ENCODE data around the gene NKX6-1.

Gene NKX6-1

GRCh38 chr4:84494076-84494475 lies 5.0 kb downstream of the NKX6-1 start:
- Histone ChIP-seq H3K9ac (no peak overlapping the region), H3K27me3 (peaks cover 40% of the 10 kb centered on the region), H3K4me2 (no peak overlapping the region), H3K36me3 (no peaks in the 10 kb centered on the region), H4K20me1 (no peaks in the 10 kb centered on the region), H3K27ac (no peak overlapping the region), H3K4me3 (no peak overlapping the region), H3K9me3 (peaks cover 52% of the 10 kb centered on the region), H3K4me1 (no peaks in the 10 kb centered on the region)
- TF ChIP-seq Cebpa-rat (IDR thresholded peaks at IDR 0.05) = no peak

GRCh38 chr4:84493092-84493850 lies 5.8 kb downstream of the NKX6-1 start:
- peaks cover 32% of the 10 kb centered on the region for H3K27me3 ChIP-seq
- H3K4me2 ChIP-seq = no peak overlapping the region
- H4K20me1 ChIP-seq = no peaks in the 10 kb centered on the region
- peaks cover 44% of the 10 kb centered on the region for H3K9me3 ChIP-seq
- TF ChIP-seq Cebpa-rat (IDR thresholded peaks at IDR 0.05) = no peak
- H3K4me3 ChIP-seq = no peak overlapping the region
- H3K36me3 ChIP-seq = no peaks in the 10 kb centered on the region
- no peaks in the 10 kb centered on the region for H3K4me1 ChIP-seq
- no peak overlapping the region for H3K27ac ChIP-seq
- H3K9ac ChIP-seq = no peak overlapping the region

- no peak overlapping the region for H3K9ac ChIP-seq
- TF ChIP-seq Cebpa-rat (IDR thresholded peaks at IDR 0.05) = no peak
- no peak overlapping the region for H3K4me3 ChIP-seq
- no peaks in the 10 kb centered on the region for H3K4me1 ChIP-seq
- H4K20me1 ChIP-seq = no peaks in the 10 kb centered on the region
- peaks cover 27% of the 10 kb centered on the region for H3K27me3 ChIP-seq
- no peak overlapping the region for H3K4me2 ChIP-seq
- H3K27ac ChIP-seq = no peak overlapping the region
- peaks cover 38% of the 10 kb centered on the region for H3K9me3 ChIP-seq
- H3K36me3 ChIP-seq = no peaks in the 10 kb centered on the region
Measured at GRCh38 chr4:84492737-84493091, 6.4 kb downstream of the NKX6-1 start.

GRCh38 chr4:84492290-84492689 lies 6.8 kb downstream of the NKX6-1 start:
- Histone ChIP-seq H3K9ac (no peak overlapping the region), H3K4me1 (no peaks in the 10 kb centered on the region), H3K27me3 (peaks cover 23% of the 10 kb centered on the region), H3K4me3 (no peak overlapping the region), H4K20me1 (no peaks in the 10 kb centered on the region), H3K36me3 (no peaks in the 10 kb centered on the region), H3K9me3 (peaks cover 34% of the 10 kb centered on the region), H3K4me2 (no peak overlapping the region), H3K27ac (no peak overlapping the region)
- no peak for TF ChIP-seq Cebpa-rat (IDR thresholded peaks at IDR 0.05)

- TF ChIP-seq Cebpa-rat (IDR thresholded peaks at IDR 0.05) = no peak
- Histone ChIP-seq H3K4me3 (no peak overlapping the region), H3K36me3 (no peaks in the 10 kb centered on the region), H4K20me1 (no peaks in the 10 kb centered on the region), H3K4me1 (no peaks in the 10 kb centered on the region), H3K27me3 (peaks cover 14% of the 10 kb centered on the region), H3K4me2 (no peak overlapping the region), H3K9me3 (peaks cover 26% of the 10 kb centered on the region), H3K27ac (no peak overlapping the region), H3K9ac (no peak overlapping the region)
Measured at GRCh38 chr4:84491481-84491880, 7.6 kb downstream of the NKX6-1 start.

GRCh38 chr4:84490663-84491062 lies 8.4 kb downstream of the NKX6-1 start:
- Histone ChIP-seq H3K9ac (no peak overlapping the region), H3K4me3 (no peak overlapping the region), H3K4me2 (no peak overlapping the region), H4K20me1 (no peaks in the 10 kb centered on the region), H3K9me3 (peaks cover 18% of the 10 kb centered on the region), H3K36me3 (no peaks in the 10 kb centered on the region), H3K27ac (no peak overlapping the region), H3K27me3 (peaks cover 12% of the 10 kb centered on the region; the same call in 1 of the 2 replicates), H3K4me1 (no peaks in the 10 kb centered on the region)
- no peak for TF ChIP-seq Cebpa-rat (IDR thresholded peaks at IDR 0.05)

GRCh38 chr4:84484236-84484635 lies 14.9 kb downstream of the NKX6-1 start:
- H3K9me3 ChIP-seq = peaks cover 22% of the 10 kb centered on the region
- no peaks in the 10 kb centered on the region for H3K36me3 ChIP-seq
- no peak overlapping the region for H3K27ac ChIP-seq
- no peak overlapping the region for H3K9ac ChIP-seq
- H3K27me3 ChIP-seq = no peaks in the 10 kb centered on the region
- H3K4me3 ChIP-seq = no peak overlapping the region
- H4K20me1 ChIP-seq = no peaks in the 10 kb centered on the region
- H3K4me1 ChIP-seq = no peaks in the 10 kb centered on the region
- TF ChIP-seq Cebpa-rat (IDR thresholded peaks at IDR 0.05) = no peak
- H3K4me2 ChIP-seq = no peak overlapping the region

- no peak for TF ChIP-seq Cebpa-rat (IDR thresholded peaks at IDR 0.05)
- Histone ChIP-seq H3K27me3 (no peaks in the 10 kb centered on the region), H4K20me1 (no peaks in the 10 kb centered on the region), H3K27ac (no peak overlapping the region), H3K9ac (no peak overlapping the region), H3K4me1 (no peaks in the 10 kb centered on the region), H3K9me3 (peaks cover 22% of the 10 kb centered on the region), H3K4me3 (no peak overlapping the region), H3K36me3 (no peaks in the 10 kb centered on the region), H3K4me2 (no peak overlapping the region)
Measured at GRCh38 chr4:84483688-84484087, 15.4 kb downstream of the NKX6-1 start.

GRCh38 chr4:84482564-84483563 lies 16.2 kb downstream of the NKX6-1 start:
- H4K20me1 ChIP-seq = no peaks in the 10 kb centered on the region
- no peak overlapping the region for H3K4me3 ChIP-seq
- no peak overlapping the region for H3K27ac ChIP-seq
- peaks cover 22% of the 10 kb centered on the region for H3K9me3 ChIP-seq
- no peak overlapping the region for H3K9ac ChIP-seq
- H3K4me1 ChIP-seq = no peaks in the 10 kb centered on the region
- H3K27me3 ChIP-seq = no peaks in the 10 kb centered on the region
- TF ChIP-seq Cebpa-rat (IDR thresholded peaks at IDR 0.05) = no peak
- no peaks in the 10 kb centered on the region for H3K36me3 ChIP-seq
- H3K4me2 ChIP-seq = no peak overlapping the region

GRCh38 chr4:84481860-84482245 lies 17.2 kb downstream of the NKX6-1 start:
- no peak overlapping the region for H3K27ac ChIP-seq
- no peak overlapping the region for H3K4me2 ChIP-seq
- peaks cover 22% of the 10 kb centered on the region for H3K9me3 ChIP-seq
- no peaks in the 10 kb centered on the region for H3K36me3 ChIP-seq
- H3K4me1 ChIP-seq = no peaks in the 10 kb centered on the region
- no peaks in the 10 kb centered on the region for H3K27me3 ChIP-seq
- TF ChIP-seq Cebpa-rat (IDR thresholded peaks at IDR 0.05) = no peak
- H3K4me3 ChIP-seq = no peak overlapping the region
- H4K20me1 ChIP-seq = no peaks in the 10 kb centered on the region
- H3K9ac ChIP-seq = no peak overlapping the region

All from BLaER1 (cell line).